HG03520 (cell line): ENCODE measurements around the gene PTCD2.
"Not testable (repeated sequence)": the region's sequence is repeated elsewhere in the genome, so short reads cannot be mapped to it uniquely, and the experiment has no call there.

ENCODE experiments used
- ATAC-seq: cut with Tn5 transposase; IDR thresholded peaks from one replicate; pipeline ENCODE4 v1.9.1; 2021; ENCODE audit warnings: mild to moderate bottlenecking, moderate library complexity; ENCODE audit not compliant: unreplicated experiment

PTCD2 gene

GRCh38 chr5:72377910-72378638 lies 57.9 kb downstream of the PTCD2 start:
- ATAC-seq, result no peak

DNA sequence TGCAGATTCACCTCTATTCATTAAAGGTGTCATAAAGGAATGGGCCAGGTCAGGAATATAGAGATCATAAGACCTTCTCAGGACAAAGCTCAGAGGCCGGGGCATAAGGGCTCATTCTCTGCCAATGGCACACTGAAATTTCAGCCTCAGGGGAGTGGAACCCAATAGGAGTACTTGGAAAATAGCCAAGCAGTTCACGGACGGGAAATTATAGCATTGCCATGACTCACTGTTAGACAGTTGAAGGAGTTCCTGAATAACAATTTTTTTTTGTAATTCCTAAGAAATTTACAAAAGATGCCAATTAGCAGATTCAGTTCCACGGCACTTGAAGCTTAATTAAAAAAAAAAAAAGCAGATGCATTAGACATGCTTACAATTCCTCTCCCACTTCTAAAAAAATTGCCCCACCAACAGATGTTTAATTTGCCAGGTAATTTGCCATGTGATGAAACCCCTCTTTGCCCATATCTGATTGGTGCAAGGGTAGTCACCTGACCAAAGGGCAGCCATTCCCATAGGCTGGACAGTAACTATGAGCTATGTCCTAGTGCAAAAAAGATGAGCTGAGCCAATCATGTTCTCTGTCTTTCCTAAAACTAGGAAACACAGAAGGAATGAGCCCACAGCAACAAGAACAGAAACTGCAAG lies 58.6 kb downstream of the PTCD2 start:
- ATAC-seq, result no peak

DNA sequence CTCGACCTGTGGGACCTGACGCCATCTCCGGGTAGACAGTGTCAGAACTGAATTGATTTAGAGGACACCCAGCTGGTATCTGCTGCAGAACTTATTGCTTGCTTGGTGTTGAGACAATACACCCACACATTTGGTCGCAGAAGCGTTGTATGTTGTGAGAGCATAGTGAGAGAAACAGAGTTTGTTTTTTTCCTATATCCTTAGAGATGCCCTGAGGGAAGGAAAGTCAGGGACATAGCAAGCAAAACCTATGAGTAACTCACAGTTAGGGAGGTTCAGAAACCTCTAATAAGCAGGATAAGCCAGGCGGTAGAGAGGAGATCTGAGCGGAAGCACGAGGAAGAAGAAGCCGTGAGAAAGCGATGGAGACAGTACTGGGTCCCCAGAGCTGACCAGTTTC lies 59.8 kb downstream of the PTCD2 start:
- ATAC-seq, result no peak

- ATAC-seq, result no peak
These were observed 60.5 kb downstream of the PTCD2 start for GRCh38 chr5:72380492-72381274.

DNA sequence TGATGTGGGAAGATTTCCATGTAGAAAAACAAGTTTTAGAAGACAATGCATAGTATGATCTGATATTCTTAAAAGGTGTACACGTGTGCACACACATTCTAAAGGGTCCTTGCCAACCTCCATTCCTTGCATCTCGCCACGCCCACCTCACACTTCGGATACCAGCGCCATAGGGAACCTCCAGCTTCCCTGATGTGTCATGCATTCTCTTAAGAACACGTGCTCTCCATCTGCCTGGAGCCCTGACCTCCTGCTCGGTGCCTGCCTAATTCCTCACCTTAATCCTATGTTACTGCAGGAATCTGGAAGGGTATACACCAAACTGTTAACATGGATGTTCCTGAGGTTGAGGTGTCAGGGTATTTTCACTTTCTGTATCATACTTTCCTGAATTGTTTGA lies 63.1 kb downstream of the PTCD2 start:
- ATAC-seq, result no peak

DNA sequence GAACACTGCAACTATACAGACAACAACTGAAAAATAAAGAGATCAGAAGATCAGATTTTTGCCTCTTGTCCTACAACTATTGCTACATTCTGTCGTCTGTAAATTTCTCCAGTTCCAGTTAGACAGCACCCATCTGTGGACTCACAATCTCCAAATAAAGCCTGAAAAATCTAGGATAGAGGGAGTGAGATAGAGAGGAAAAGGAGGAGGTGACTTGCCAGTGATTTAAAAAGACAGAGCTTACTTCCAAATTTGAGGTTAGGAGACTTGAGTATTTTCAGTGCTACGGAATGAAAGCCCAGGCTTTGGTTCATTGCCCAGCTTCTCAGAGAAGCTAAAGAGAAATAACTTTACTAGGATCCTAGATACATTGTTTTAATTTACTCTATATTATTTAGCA lies 63.6 kb downstream of the PTCD2 start:
- no peak for ATAC-seq

GRCh38 chr5:72386639-72387038 lies 66.5 kb downstream of the PTCD2 start:
- ATAC-seq, result no peak

GRCh38 chr5:72387985-72388384 lies 67.8 kb downstream of the PTCD2 start:
- ATAC-seq, result no peak

- no peak for ATAC-seq
These were observed 68.5 kb downstream of the PTCD2 start for GRCh38 chr5:72388646-72389045.

DNA sequence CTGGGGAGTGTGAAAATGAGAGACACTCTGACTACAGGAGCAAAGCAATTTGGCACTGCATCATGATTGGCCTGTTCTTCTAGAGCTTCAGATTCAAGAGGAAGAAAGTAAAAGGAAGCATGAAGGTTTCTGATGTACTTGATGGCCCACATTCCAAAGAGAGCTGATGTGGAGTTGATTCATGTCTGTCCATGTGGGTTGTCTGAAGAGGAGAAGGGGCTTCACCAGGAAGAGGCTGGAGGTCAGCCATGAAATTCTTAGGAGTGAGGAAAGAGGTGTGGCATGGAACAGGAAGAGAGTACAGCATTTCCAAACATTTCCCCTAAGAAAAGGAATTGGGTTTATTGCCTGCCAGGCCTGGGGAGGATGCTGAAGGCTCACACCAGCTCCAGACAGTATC lies 70.7 kb downstream of the PTCD2 start:
- ATAC-seq, result no peak

- no peak for ATAC-seq
These were observed 72.2 kb downstream of the PTCD2 start for GRCh38 chr5:72392326-72392733.

- ATAC-seq, result no peak
These were observed 72.9 kb downstream of the PTCD2 start for GRCh38 chr5:72393052-72393451.

- ATAC-seq, result no peak
These were observed 74.5 kb downstream of the PTCD2 start for GRCh38 chr5:72394688-72395087.

DNA sequence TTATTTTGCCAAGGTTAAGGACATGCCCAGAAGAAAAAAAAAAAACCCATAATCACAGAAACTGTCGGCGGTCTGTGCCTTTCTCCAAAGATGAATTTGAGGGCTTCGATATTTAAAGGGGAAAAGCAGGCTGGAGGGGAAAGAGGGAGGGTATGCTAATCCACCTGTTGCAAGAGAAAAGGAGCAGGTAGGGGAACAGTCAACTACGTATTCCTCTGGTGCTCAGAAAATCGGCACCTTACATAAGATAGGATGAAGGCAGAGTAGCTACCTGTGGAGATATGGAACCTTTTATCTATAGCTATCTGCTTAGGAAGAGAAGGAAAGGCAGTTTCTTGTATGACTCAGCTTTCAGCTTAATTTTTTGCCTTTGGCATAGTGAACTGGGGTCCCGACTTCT lies 77.7 kb downstream of the PTCD2 start:
- no peak for ATAC-seq

DNA sequence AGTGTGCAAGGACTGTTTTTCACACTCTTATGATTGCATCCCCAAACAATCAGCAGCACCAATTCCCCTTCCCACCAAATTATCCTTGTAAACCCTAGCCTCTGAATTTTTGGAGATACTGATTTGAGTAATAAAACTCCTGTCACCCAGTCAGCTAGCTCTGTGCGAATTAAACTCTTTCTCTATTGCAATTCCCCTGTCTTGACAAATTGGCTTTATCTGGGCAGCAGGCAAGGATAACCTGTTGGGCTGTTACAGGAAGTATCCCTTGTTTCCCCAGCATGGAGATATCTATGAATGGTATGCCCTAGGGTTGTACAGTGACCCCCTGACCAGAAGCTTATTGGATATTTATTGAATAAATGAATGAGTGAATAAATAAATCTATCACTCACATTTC lies 80.8 kb downstream of the PTCD2 start:
- no peak for ATAC-seq

DNA sequence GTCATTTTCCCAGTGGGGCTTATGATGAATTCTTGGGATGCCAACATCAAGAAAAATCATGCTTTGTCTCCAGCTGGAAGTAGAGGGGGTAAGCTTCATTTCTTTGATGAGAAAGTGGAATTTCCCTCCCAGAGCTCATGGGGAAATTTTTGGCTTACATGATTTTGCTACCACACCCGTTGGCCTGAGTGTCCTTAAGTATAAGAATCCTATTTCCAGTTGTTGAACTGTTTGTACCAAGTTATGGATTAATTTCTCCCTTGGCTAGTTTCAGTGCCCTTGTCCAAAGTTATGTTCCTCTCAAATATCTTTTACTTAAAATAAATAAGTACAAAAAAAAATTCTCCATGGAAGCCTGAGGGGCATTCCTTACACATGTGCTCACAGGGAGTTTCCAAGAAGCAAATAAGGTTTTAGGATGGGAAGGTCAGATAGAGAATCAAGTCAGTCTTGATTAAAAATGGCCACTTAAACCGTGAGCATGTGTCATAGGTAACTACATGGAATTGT lies 82.3 kb downstream of the PTCD2 start:
- no peak for ATAC-seq

DNA sequence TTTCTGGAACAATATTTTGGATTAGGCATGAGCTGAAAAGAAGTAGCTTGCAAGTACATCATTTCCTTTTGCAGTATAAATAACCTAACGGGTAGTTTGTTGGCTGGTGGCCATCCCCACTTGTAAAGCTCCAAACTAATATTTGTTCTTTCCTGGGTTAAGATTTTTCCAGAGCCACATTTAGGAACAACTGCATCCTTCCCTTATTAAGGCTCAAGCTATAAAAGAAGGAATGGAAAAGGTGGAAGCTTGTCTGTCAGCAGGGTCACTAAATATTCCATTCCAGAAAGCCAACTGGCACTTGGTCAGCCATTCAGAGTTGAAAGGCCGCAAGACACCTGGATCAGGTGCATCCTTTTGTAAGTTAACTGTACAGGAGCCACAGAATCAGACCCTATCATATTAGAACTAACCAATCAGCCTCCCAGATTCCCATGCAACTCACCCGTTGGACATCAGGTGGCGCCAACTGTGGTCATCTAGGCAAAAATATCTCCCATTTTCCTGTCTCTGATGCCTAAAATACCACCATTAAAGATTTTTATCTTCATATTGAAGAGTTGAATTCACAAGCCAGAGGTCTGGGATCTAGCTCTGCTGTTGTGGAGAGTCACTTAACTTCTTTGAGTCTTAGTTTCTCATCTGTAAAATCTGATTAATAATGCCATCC lies 82.9 kb downstream of the PTCD2 start:
- no peak for ATAC-seq

- not testable (repeated sequence) for ATAC-seq
These were observed 84.6 kb downstream of the PTCD2 start for GRCh38 chr5:72404771-72405170.

GRCh38 chr5:72407078-72407477 lies 86.9 kb downstream of the PTCD2 start:
- no peak for ATAC-seq

GRCh38 chr5:72407541-72407940 lies 87.4 kb downstream of the PTCD2 start:
- no peak for ATAC-seq

- ATAC-seq, result no peak
These were observed 88.0 kb downstream of the PTCD2 start for GRCh38 chr5:72408127-72408526.
